H9 (cell line): ENCODE measurements around the gene CAMTA1. TPM values are rescaled to one million over a fixed set of nuclear protein-coding genes. Genes with fewer than 3 reads are reported as not detected.

Source experiments
- DNase-seq: peaks from one replicate; pipeline ENCODE4 v3.0.0-alpha.2; 2017
- H2AFZ ChIP-seq: one replicate; pipeline ENCODE4 v1.6.1; 2013; ENCODE audit warnings: mild to moderate bottlenecking, low read length, control low read depth, moderate library complexity
- H2AK5ac ChIP-seq: 2 replicates; pipeline ENCODE4 v1.6.1; 2013; ENCODE audit warnings: low read length, control low read depth, mixed read lengths; ENCODE audit not compliant: insufficient read length
- H2BK120ac ChIP-seq: one replicate; pipeline ENCODE4 v1.6.1; 2013; ENCODE audit warnings: low read depth, mild to moderate bottlenecking, low read length, control low read depth, inconsistent platforms; ENCODE audit not compliant: poor library complexity, severe bottlenecking
- H2BK12ac ChIP-seq: 2 replicates; pipeline ENCODE4 v1.6.1; 2013; ENCODE audit warnings: low read length, control low read depth, mixed read lengths, low read depth; ENCODE audit not compliant: insufficient read length
- H2BK15ac ChIP-seq: 2 replicates; pipeline ENCODE4 v1.6.1; 2013; ENCODE audit warnings: low read depth, low read length, control low read depth
- H2BK20ac ChIP-seq: one replicate; pipeline ENCODE4 v1.6.1; 2013; ENCODE audit warnings: low read depth, mild to moderate bottlenecking, low read length, control low read depth, inconsistent platforms; ENCODE audit not compliant: poor library complexity, severe bottlenecking
- H2BK5ac ChIP-seq: 2 replicates; pipeline ENCODE4 v1.6.1; 2013; ENCODE audit warnings: low read length, control low read depth, mixed read lengths; ENCODE audit not compliant: insufficient read length
- H3K14ac ChIP-seq: 2 replicates; pipeline ENCODE4 v1.6.1; 2013; ENCODE audit warnings: low read length, control low read depth; ENCODE audit not compliant: insufficient read depth
- H3K18ac ChIP-seq: 2 replicates; pipeline ENCODE4 v1.6.1; 2013; ENCODE audit warnings: low read depth, mild to moderate bottlenecking, mixed read lengths, low read length, control low read depth; ENCODE audit not compliant: insufficient read length
- H3K23ac ChIP-seq: 2 replicates; pipeline ENCODE4 v1.6.1; 2013; ENCODE audit warnings: low read length, control low read depth, mixed read lengths, low read depth; ENCODE audit not compliant: insufficient read length
- H3K23me2 ChIP-seq: 2 replicates; pipeline ENCODE4 v1.6.1; 2013; ENCODE audit warnings: low read depth, mild to moderate bottlenecking, mixed read lengths, low read length, control low read depth; ENCODE audit not compliant: insufficient read length, poor library complexity, severe bottlenecking
- H3K27ac ChIP-seq: 2 replicates; pipeline ENCODE4 v1.5.1; 2013; ENCODE audit warnings: low read length, control low read depth, mixed read lengths, low read depth; ENCODE audit not compliant: insufficient read length
- H3K27me3 ChIP-seq: 2 replicates; pipeline ENCODE4 v1.6.1; 2013; ENCODE audit warnings: low read length, control low read depth, inconsistent platforms; ENCODE audit not compliant: insufficient read depth
- H3K4ac ChIP-seq: 2 replicates; pipeline ENCODE4 v1.6.1; 2013; ENCODE audit warnings: low read depth, mild to moderate bottlenecking, control low read depth, inconsistent platforms, low read length, moderate library complexity
- H3K4me1 ChIP-seq: 2 replicates; pipeline ENCODE4 v1.6.1; 2013; ENCODE audit warnings: low read length, control low read depth, inconsistent platforms; ENCODE audit not compliant: insufficient read depth
- H3K4me2 ChIP-seq: 2 replicates; pipeline ENCODE4 v1.6.1; 2013; ENCODE audit warnings: low read length, control low read depth, mixed read lengths; ENCODE audit not compliant: insufficient read length, insufficient read depth
- H3K56ac ChIP-seq: 2 replicates; pipeline ENCODE4 v1.6.1; 2013; ENCODE audit warnings: low read depth, mild to moderate bottlenecking, mixed read lengths, low read length, control low read depth; ENCODE audit not compliant: insufficient read length
- H3K79me1 ChIP-seq: 2 replicates; pipeline ENCODE4 v1.6.1; 2013; ENCODE audit warnings: low read depth, mild to moderate bottlenecking, moderate library complexity, low read length, control low read depth, inconsistent platforms; ENCODE audit not compliant: insufficient read depth, poor library complexity, severe bottlenecking
- H3K79me2 ChIP-seq: 2 replicates; pipeline ENCODE4 v1.6.1; 2013; ENCODE audit warnings: low read length, control low read depth, inconsistent platforms; ENCODE audit not compliant: insufficient read depth
- H3K9ac ChIP-seq: 2 replicates; pipeline ENCODE4 v1.6.1; 2013; ENCODE audit warnings: low read length, control low read depth, mixed read lengths; ENCODE audit not compliant: insufficient read length; ENCODE audit errors: extremely low read depth
- H3K9me3 ChIP-seq: one replicate; pipeline ENCODE4 v1.6.1; 2013; ENCODE audit warnings: low read depth, low read length, inconsistent platforms; ENCODE audit not compliant: control insufficient read depth
- H3T11ph ChIP-seq: one replicate; pipeline ENCODE4 v1.6.1; 2013; ENCODE audit warnings: mild to moderate bottlenecking, low read length, control low read depth, inconsistent platforms
- H4K20me1 ChIP-seq: one replicate; pipeline ENCODE4 v1.6.1; 2013; ENCODE audit not compliant: control insufficient read depth, insufficient read length, insufficient read depth
- H4K5ac ChIP-seq: 2 replicates; pipeline ENCODE4 v1.6.1; 2013; ENCODE audit warnings: low read depth, mild to moderate bottlenecking, mixed read lengths, low read length, control low read depth; ENCODE audit not compliant: insufficient read length
- H4K8ac ChIP-seq: replicated peaks from 2 replicates; pipeline ENCODE4 v1.6.1; 2013; ENCODE audit warnings: low read length, control low read depth, mixed read lengths, low read depth; ENCODE audit not compliant: insufficient read length
- H4K91ac ChIP-seq: 2 replicates; pipeline ENCODE4 v1.6.1; 2013; ENCODE audit warnings: low read depth, mild to moderate bottlenecking, moderate library complexity, mixed read lengths, low read length, control low read depth; ENCODE audit not compliant: insufficient read length
- H3K27ac Mint-ChIP-seq, 3 experiments: 2 replicates in 2 of 3; 3 replicates in 1 of 3; pipeline ENCODE4 v1.8.0; 2020 to 2021; ENCODE audit warnings: mixed read lengths in 3 of 3, mild to moderate bottlenecking in 1 of 3, moderate library complexity in 1 of 3
- H3K27me3 Mint-ChIP-seq: 2 replicates; pipeline ENCODE4 v1.8.0; 2021; ENCODE audit warnings: low read depth, mild to moderate bottlenecking, moderate library complexity, mixed read lengths
- H3K36me3 Mint-ChIP-seq, 3 experiments: 2 replicates in 2 of 3; 3 replicates in 1 of 3; pipeline ENCODE4 v1.8.0; 2020 to 2021; ENCODE audit warnings: low read depth in 3 of 3, mixed read lengths in 3 of 3; ENCODE audit not compliant: insufficient read depth in 1 of 3
- H3K4me1 Mint-ChIP-seq, 2 experiments: 2 replicates each; pipeline ENCODE4 v1.8.0; 2020; ENCODE audit warnings: mixed read lengths in 2 of 2
- H3K4me3 Mint-ChIP-seq, 2 experiments: 2 replicates in 1 of 2; 3 replicates in 1 of 2; pipeline ENCODE4 v1.8.0; 2020 to 2021; ENCODE audit warnings: mild to moderate bottlenecking in 2 of 2, mixed read lengths in 2 of 2, moderate library complexity in 1 of 2
- H3K9me3 Mint-ChIP-seq, 2 experiments: 2 replicates in 1 of 2; 3 replicates in 1 of 2; pipeline ENCODE4 v1.8.0; 2020; ENCODE audit warnings: mild to moderate bottlenecking in 2 of 2, mixed read lengths in 2 of 2, moderate library complexity in 1 of 2
- CTCF ChIP-seq: fragments of 200-600 bp; sonication (generic); conservative IDR thresholded peaks from 3 replicates; pipeline ENCODE4 v1.8.0; 2021; ENCODE audit warnings: antibody characterized with exemption, mild to moderate bottlenecking
- WGBS: extraction: QIAGEN DNeasy Blood & Tissue Kit; methylation state at CpG from one replicate; pipeline ENCODE4 v1.1.7; 2013; ENCODE audit warnings: missing lambda C conversion rate, low lambda C conversion rate, mixed read lengths; ENCODE audit not compliant: insufficient read length; ENCODE audit errors: extremely low coverage; 5-methylcytosine and 5-hydroxymethylcytosine counted together
- total RNA-seq: library from RNA; stranded (reverse); gene quantifications from 2 replicates; pipeline ENCODE4 v1.2.1, GENCODE V29; 2021

The CAMTA1 gene
- total RNA-seq, 1 experiment from 2014 or later = 115 TPM

- Histone ChIP-seq H3K27ac (no peak overlapping the region), H2BK12ac (no peak overlapping the region), H3K79me2 (no peaks in the 10 kb centered on the region), H4K5ac (no peak overlapping the region), H2BK5ac (no peak overlapping the region), H3K56ac (no peak overlapping the region), H4K20me1 (no peaks in the 10 kb centered on the region), H3T11ph (no peak overlapping the region), H3K23ac (no peak overlapping the region), H2BK120ac (no peak overlapping the region), H2BK20ac (no peak overlapping the region), H3K9me3 (no peaks in the 10 kb centered on the region), H2AK5ac (no peak overlapping the region), H3K4me2 (no peak overlapping the region), H3K4ac (no peak overlapping the region; the same call in 1 of the 2 replicates), H3K23me2 (no peaks in the 10 kb centered on the region), H2AFZ (no peak overlapping the region), H3K14ac (no peak overlapping the region), H3K79me1 (no peaks in the 10 kb centered on the region), H3K27me3 (no peaks in the 10 kb centered on the region), H4K91ac (no peak overlapping the region), H2BK15ac (no peak overlapping the region), H3K9ac (no peak overlapping the region), H3K18ac (no peak overlapping the region), H3K4me1 (no peaks in the 10 kb centered on the region), H4K8ac (no peak overlapping the region)
- DNase-seq = no peak
- WGBS = no CpG with 5 or more reads among the region's 5 CpGs
- no peak for TF ChIP-seq CTCF
- H3K36me3 Mint-ChIP-seq = no peaks in the 10 kb centered on the region
- H3K27me3 Mint-ChIP-seq = no peaks in the 10 kb centered on the region; the same call in 1 of the 2 replicates
- no peaks in the 10 kb centered on the region; a peak in 1 of 5 replicates for H3K9me3 Mint-ChIP-seq
- peaks cover 0 to 3% of the 10 kb centered on the region in 2 experiments; a peak in 1 of 4 replicates for H3K4me1 Mint-ChIP-seq
- H3K4me3 Mint-ChIP-seq = no peak overlapping the region
- no peak overlapping the region for H3K27ac Mint-ChIP-seq
These were observed 570.8 kb downstream of the CAMTA1 start for GRCh38 chr1:7356079-7356478.
